GM12878 (cell line): ENCODE measurements around the gene MYOM1.

Experiments
- CEBPB ChIP-seq, 2 experiments: fragments of 150-350 bp in 1 of 2; IDR thresholded peaks; 2 replicates each; pipeline ENCODE4 v1.6.1; 2012 to 2014; ENCODE audit warnings: low read depth in 2 of 2, low read length in 2 of 2, borderline replicate concordance in 1 of 2, inconsistent platforms in 1 of 2
- GABPA ChIP-seq: IDR thresholded peaks from 2 replicates; pipeline ENCODE4 v1.6.1; 2014; ENCODE audit warnings: antibody characterized with exemption, low read depth, mild to moderate bottlenecking, inconsistent platforms
- NFYA ChIP-seq: IDR thresholded peaks from 2 replicates; pipeline ENCODE4 v1.6.1; 2011; ENCODE audit warnings: low read depth, mild to moderate bottlenecking, low read length, improper control_type of control experiment, borderline replicate concordance
- POLR2A ChIP-seq: IDR thresholded peaks from 2 replicates; pipeline ENCODE4 v1.6.1; 2011; ENCODE audit warnings: low read depth, mild to moderate bottlenecking, low read length
- RELA ChIP-seq: fragments of 450-650 bp; IDR thresholded peaks from 2 replicates; pipeline ENCODE4 v1.8.0; 2014; ENCODE audit warnings: borderline replicate concordance; ENCODE audit not compliant: partially characterized antibody
- SIX5 ChIP-seq: IDR thresholded peaks from 2 replicates; pipeline ENCODE4 v1.6.1; 2011; ENCODE audit warnings: mild to moderate bottlenecking, low read depth, low read length, moderate library complexity; ENCODE audit not compliant: severe bottlenecking
- TF ChIP-seq, protein P1 (sequence below): IDR thresholded peaks from 2 replicates; pipeline ENCODE4 v1.6.1; 2012; ENCODE audit warnings: mild to moderate bottlenecking, low read depth, low read length

DNA sequence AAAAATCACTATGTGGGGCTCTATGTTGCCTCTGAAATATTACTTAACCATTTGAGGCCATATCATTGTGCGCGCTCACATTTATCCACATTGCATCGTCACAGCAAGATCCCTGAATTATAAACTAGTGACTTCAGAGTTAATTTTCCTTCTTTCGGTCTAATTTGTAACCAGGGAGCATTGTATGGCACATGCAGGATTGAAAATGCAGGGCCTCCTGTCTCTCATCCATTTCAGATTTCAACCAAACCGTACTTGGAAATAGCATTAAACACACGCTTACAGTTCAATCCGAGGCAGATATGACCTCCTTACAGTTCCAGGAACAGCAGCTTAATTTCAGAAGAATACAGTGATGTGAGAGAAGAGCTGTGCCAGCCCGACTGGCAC, 532 bp downstream of the MYOM1 start:
- no peak for TF ChIP-seq RELA
- TF ChIP-seq NFYA: no peak
- TF ChIP-seq, protein P1, sequence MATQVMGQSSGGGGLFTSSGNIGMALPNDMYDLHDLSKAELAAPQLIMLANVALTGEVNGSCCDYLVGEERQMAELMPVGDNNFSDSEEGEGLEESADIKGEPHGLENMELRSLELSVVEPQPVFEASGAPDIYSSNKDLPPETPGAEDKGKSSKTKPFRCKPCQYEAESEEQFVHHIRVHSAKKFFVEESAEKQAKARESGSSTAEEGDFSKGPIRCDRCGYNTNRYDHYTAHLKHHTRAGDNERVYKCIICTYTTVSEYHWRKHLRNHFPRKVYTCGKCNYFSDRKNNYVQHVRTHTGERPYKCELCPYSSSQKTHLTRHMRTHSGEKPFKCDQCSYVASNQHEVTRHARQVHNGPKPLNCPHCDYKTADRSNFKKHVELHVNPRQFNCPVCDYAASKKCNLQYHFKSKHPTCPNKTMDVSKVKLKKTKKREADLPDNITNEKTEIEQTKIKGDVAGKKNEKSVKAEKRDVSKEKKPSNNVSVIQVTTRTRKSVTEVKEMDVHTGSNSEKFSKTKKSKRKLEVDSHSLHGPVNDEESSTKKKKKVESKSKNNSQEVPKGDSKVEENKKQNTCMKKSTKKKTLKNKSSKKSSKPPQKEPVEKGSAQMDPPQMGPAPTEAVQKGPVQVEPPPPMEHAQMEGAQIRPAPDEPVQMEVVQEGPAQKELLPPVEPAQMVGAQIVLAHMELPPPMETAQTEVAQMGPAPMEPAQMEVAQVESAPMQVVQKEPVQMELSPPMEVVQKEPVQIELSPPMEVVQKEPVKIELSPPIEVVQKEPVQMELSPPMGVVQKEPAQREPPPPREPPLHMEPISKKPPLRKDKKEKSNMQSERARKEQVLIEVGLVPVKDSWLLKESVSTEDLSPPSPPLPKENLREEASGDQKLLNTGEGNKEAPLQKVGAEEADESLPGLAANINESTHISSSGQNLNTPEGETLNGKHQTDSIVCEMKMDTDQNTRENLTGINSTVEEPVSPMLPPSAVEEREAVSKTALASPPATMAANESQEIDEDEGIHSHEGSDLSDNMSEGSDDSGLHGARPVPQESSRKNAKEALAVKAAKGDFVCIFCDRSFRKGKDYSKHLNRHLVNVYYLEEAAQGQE: no peak
- no peak for TF ChIP-seq SIX5
- TF ChIP-seq POLR2A: no peak
- TF ChIP-seq GABPA: no peak
- TF ChIP-seq CEBPB (IDR thresholded peaks at IDR 0.05; ENCODE audit: borderline replicate concordance in 1 of 2, low read depth in 2 of 2, low read length in 2 of 2): no peak
